ENCODE data around the gene SLC12A2.

The SLC12A2 gene

GRCh38 chr5:128097781-128098180 is 14.2 kb downstream of the SLC12A2 start:
- no peak for DNase-seq

GRCh38 chr5:128099944-128100343 is 16.4 kb downstream of the SLC12A2 start:
- no peak for DNase-seq

- DNase-seq, result no peak
Measured at GRCh38 chr5:128100860-128101557, 17.4 kb downstream of the SLC12A2 start.

- no peak for DNase-seq
Measured at GRCh38 chr5:128101676-128102075, 18.1 kb downstream of the SLC12A2 start.

- no peak for DNase-seq
Measured at GRCh38 chr5:128105203-128105602, 21.6 kb downstream of the SLC12A2 start.

- no peak for DNase-seq
Measured at GRCh38 chr5:128109138-128109537, 25.6 kb downstream of the SLC12A2 start.

- DNase-seq, result no peak
Measured at GRCh38 chr5:128109766-128110165, 26.2 kb downstream of the SLC12A2 start.

GRCh38 chr5:128111818-128112448 is 28.4 kb downstream of the SLC12A2 start:
- peak; percentile 54 for DNase-seq

GRCh38 chr5:128116445-128116844 is 32.9 kb downstream of the SLC12A2 start:
- DNase-seq, result no peak

GRCh38 chr5:128118214-128118613 is 34.6 kb downstream of the SLC12A2 start:
- no peak for DNase-seq

GRCh38 chr5:128121651-128122050 is 38.1 kb downstream of the SLC12A2 start:
- peak; percentile 16 for DNase-seq

- DNase-seq, result no peak
Measured at GRCh38 chr5:128123936-128124335, 40.4 kb downstream of the SLC12A2 start.

- no peak for DNase-seq
Measured at GRCh38 chr5:128126241-128126640, 42.7 kb downstream of the SLC12A2 start.

GRCh38 chr5:128132499-128132898 is 48.9 kb downstream of the SLC12A2 start:
- no peak for DNase-seq

- DNase-seq, result no peak
Measured at GRCh38 chr5:128135286-128135685, 51.7 kb downstream of the SLC12A2 start.

- no peak for DNase-seq
Measured at GRCh38 chr5:128143911-128144310, 60.3 kb downstream of the SLC12A2 start.

GRCh38 chr5:128144491-128144890 is 60.9 kb downstream of the SLC12A2 start:
- no peak for DNase-seq

GRCh38 chr5:128146671-128147070 is 63.1 kb downstream of the SLC12A2 start:
- DNase-seq, result no peak

GRCh38 chr5:128154943-128155342 is 71.4 kb downstream of the SLC12A2 start:
- DNase-seq, result no peak

GRCh38 chr5:128155776-128156175 is 72.2 kb downstream of the SLC12A2 start:
- no peak for DNase-seq

GRCh38 chr5:128156521-128156920 is 73.0 kb downstream of the SLC12A2 start:
- no peak for DNase-seq

GRCh38 chr5:128158342-128158741 is 74.8 kb downstream of the SLC12A2 start:
- no peak for DNase-seq

- DNase-seq, result peak; percentile 4
Measured at GRCh38 chr5:128163991-128164390, 80.4 kb downstream of the SLC12A2 start.

- no peak for DNase-seq
Measured at GRCh38 chr5:128169401-128170017, 85.9 kb downstream of the SLC12A2 start.

Measured in NCI-H226 (cell line).